Hepatocyte (in vitro differentiated cells): Measurements from ENCODE around the gene ATP8A1.

ENCODE experiments used
- EZH2 ChIP-seq: fragments of 200-600 bp; sonication (generic); IDR thresholded peaks from 2 replicates; pipeline ENCODE4 v1.6.1; 2016; ENCODE audit warnings: antibody characterized with exemption, mild to moderate bottlenecking, borderline replicate concordance
- TF ChIP-seq, protein P1 (sequence below): fragments of 200-600 bp; sonication (generic); IDR thresholded peaks from 2 replicates; pipeline ENCODE4 v1.5.1; 2016; ENCODE audit warnings: antibody characterized with exemption, mild to moderate bottlenecking; ENCODE audit not compliant: poor library complexity

DNA sequence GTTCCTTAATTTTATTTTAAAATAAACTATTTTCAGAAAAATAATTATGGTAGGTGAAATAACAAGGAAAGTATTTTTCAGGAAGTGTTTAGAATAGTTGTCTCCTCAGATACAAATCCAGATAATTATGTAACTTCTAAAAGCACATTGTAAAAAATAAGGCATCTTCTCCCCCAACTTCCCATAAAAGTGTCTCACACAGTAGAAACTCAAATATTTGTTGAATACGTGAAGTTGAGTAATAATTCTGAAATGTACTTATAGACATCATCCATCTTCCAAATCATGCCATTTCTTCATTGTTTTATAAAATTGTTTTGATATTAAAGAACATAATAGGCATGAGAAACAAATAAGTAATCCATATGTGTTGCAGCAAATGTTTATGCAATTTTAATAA is 241.6 kb downstream of the ATP8A1 start:
- TF ChIP-seq, protein P1, sequence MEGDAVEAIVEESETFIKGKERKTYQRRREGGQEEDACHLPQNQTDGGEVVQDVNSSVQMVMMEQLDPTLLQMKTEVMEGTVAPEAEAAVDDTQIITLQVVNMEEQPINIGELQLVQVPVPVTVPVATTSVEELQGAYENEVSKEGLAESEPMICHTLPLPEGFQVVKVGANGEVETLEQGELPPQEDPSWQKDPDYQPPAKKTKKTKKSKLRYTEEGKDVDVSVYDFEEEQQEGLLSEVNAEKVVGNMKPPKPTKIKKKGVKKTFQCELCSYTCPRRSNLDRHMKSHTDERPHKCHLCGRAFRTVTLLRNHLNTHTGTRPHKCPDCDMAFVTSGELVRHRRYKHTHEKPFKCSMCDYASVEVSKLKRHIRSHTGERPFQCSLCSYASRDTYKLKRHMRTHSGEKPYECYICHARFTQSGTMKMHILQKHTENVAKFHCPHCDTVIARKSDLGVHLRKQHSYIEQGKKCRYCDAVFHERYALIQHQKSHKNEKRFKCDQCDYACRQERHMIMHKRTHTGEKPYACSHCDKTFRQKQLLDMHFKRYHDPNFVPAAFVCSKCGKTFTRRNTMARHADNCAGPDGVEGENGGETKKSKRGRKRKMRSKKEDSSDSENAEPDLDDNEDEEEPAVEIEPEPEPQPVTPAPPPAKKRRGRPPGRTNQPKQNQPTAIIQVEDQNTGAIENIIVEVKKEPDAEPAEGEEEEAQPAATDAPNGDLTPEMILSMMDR, result no peak
- TF ChIP-seq EZH2, result no peak
